AG09319 (cell line): Measurements from ENCODE around the gene TET2.

ENCODE experiments used
- DNase-seq: peaks from one replicate; pipeline ENCODE4 v3.0.0-alpha.2; 2010; ENCODE audit warnings: low read depth; ENCODE audit errors: extremely low read depth
- CTCF ChIP-seq: IDR thresholded peaks from 2 replicates; pipeline ENCODE4 v1.5.1; 2011; ENCODE audit warnings: low read depth, mild to moderate bottlenecking, inconsistent platforms, low read length, moderate library complexity

Gene TET2

GRCh38 chr4:105248613-105249012 lies 101.9 kb downstream of the TET2 start:
- no peak for TF ChIP-seq CTCF

GRCh38 chr4:105257817-105258495 lies 111.3 kb downstream of the TET2 start:
- no peak for DNase-seq

More at GRCh38 chr4:105248613-105249012, 101.9 kb downstream of the TET2 start:
- DNase-seq: no peak

GRCh38 chr4:105265689-105266088 lies 119.0 kb downstream of the TET2 start:
- no peak for DNase-seq
- no peak for TF ChIP-seq CTCF

More at GRCh38 chr4:105257817-105258495, 111.3 kb downstream of the TET2 start:
- no peak for TF ChIP-seq CTCF

GRCh38 chr4:105267280-105267679 lies 120.6 kb downstream of the TET2 start:
- DNase-seq: no peak
- TF ChIP-seq CTCF: no peak

GRCh38 chr4:105272002-105272401 lies 125.3 kb downstream of the TET2 start:
- no peak for DNase-seq
- no peak for TF ChIP-seq CTCF

- DNase-seq: no peak
- TF ChIP-seq CTCF: no peak
Measured at GRCh38 chr4:105273230-105273629, 126.6 kb downstream of the TET2 start.

GRCh38 chr4:105274090-105274489 lies 127.4 kb downstream of the TET2 start:
- no peak for DNase-seq
- no peak for TF ChIP-seq CTCF
